Skeletal muscle satellite cell (primary cell): Measurements from ENCODE around the gene SNX8.
"Not testable (repeated sequence)": the region's sequence is repeated elsewhere in the genome, so short reads cannot be mapped to it uniquely, and the experiment has no call there.

Experiments used
- H3K27me3 ChIP-seq: 2 replicates; pipeline ENCODE4 v1.7.0; 2013; ENCODE audit warnings: low read length; ENCODE audit not compliant: control insufficient read depth, insufficient read depth
- H3K36me3 ChIP-seq: 2 replicates; pipeline ENCODE4 v1.7.0; 2013; ENCODE audit warnings: mild to moderate bottlenecking, control low read depth, low read length; ENCODE audit not compliant: insufficient read depth
- H3K4me1 ChIP-seq: 2 replicates; pipeline ENCODE4 v1.7.0; 2013; ENCODE audit warnings: low read length; ENCODE audit not compliant: control insufficient read depth, insufficient read depth
- H3K4me2 ChIP-seq: 2 replicates; pipeline ENCODE4 v1.7.0; 2013; ENCODE audit warnings: mild to moderate bottlenecking, low read length
- H3K4me3 ChIP-seq: 2 replicates; pipeline ENCODE4 v1.7.0; 2013; ENCODE audit warnings: low read length
- H3K9ac ChIP-seq: 2 replicates; pipeline ENCODE4 v1.7.0; 2013; ENCODE audit warnings: mild to moderate bottlenecking, low read depth, low read length, moderate library complexity
- H3K9me3 ChIP-seq: replicated peaks from 2 replicates; pipeline ENCODE4 v1.7.0; 2013; ENCODE audit warnings: mild to moderate bottlenecking, control low read depth, low read length

Gene SNX8

GRCh38 chr7:2317556-2318293 lies 3.5 kb upstream of the SNX8 start:
- Histone ChIP-seq H3K4me2 (no peak overlapping the region), H3K4me1 (no peaks in the 10 kb centered on the region), H3K27me3 (no peaks in the 10 kb centered on the region), H3K9ac (no peak overlapping the region), H3K9me3 (no peaks in the 10 kb centered on the region), H3K36me3 (no peaks in the 10 kb centered on the region), H3K4me3 (no peak overlapping the region)

- no peaks in the 10 kb centered on the region for H3K36me3 ChIP-seq
- no peaks in the 10 kb centered on the region for H3K9me3 ChIP-seq
- no peaks in the 10 kb centered on the region for H3K4me1 ChIP-seq
- no peak overlapping the region for H3K4me2 ChIP-seq
- no peaks in the 10 kb centered on the region for H3K27me3 ChIP-seq
- H3K9ac ChIP-seq, result no peak overlapping the region
- H3K4me3 ChIP-seq, result no peak overlapping the region
Measured at GRCh38 chr7:2316578-2316977, 2.3 kb upstream of the SNX8 start.

- Histone ChIP-seq H3K4me3 (no peak overlapping the region), H3K36me3 (no peaks in the 10 kb centered on the region), H3K27me3 (no peaks in the 10 kb centered on the region), H3K4me1 (no peaks in the 10 kb centered on the region), H3K4me2 (no peak overlapping the region), H3K9ac (no peak overlapping the region), H3K9me3 (no peaks in the 10 kb centered on the region)
Measured at GRCh38 chr7:2315787-2316186, 1.5 kb upstream of the SNX8 start.

- Histone ChIP-seq H3K4me3 (peak overlapping the region; percentile 86), H3K4me2 (peak overlapping the region; percentile 86)
- not testable (repeated sequence) for H3K9ac ChIP-seq, H3K9me3 ChIP-seq, H3K36me3 ChIP-seq, H3K27me3 ChIP-seq, H3K4me1 ChIP-seq
Measured at GRCh38 chr7:2314956-2315530, 802 bp upstream of the SNX8 start.

GRCh38 chr7:2313450-2314208 lies 612 bp downstream of the SNX8 start:
- Histone ChIP-seq H3K36me3 (no peaks in the 10 kb centered on the region), H3K9ac (peak overlapping the region; percentile 87), H3K4me2 (peak overlapping the region; percentile 86), H3K27me3 (no peaks in the 10 kb centered on the region), H3K4me3 (peak overlapping the region; percentile 86), H3K9me3 (no peaks in the 10 kb centered on the region), H3K4me1 (peaks cover 5% of the 10 kb centered on the region)

- Histone ChIP-seq H3K36me3 (no peaks in the 10 kb centered on the region), H3K27me3 (no peaks in the 10 kb centered on the region), H3K9ac (no peak overlapping the region), H3K9me3 (no peaks in the 10 kb centered on the region), H3K4me2 (peak overlapping the region; percentile 8), H3K4me3 (no peak overlapping the region), H3K4me1 (peaks cover 5% of the 10 kb centered on the region)
Measured at GRCh38 chr7:2312267-2312929, 1.8 kb downstream of the SNX8 start.

GRCh38 chr7:2309889-2310331 lies 4.3 kb downstream of the SNX8 start:
- H3K9me3 ChIP-seq, result no peaks in the 10 kb centered on the region
- no peaks in the 10 kb centered on the region for H3K27me3 ChIP-seq
- peak overlapping the region; percentile 57 for H3K4me2 ChIP-seq
- peak overlapping the region; percentile 47 for H3K4me3 ChIP-seq
- H3K4me1 ChIP-seq, result peaks cover 5% of the 10 kb centered on the region
- no peak overlapping the region for H3K9ac ChIP-seq
- H3K36me3 ChIP-seq, result no peaks in the 10 kb centered on the region

GRCh38 chr7:2307690-2308107 lies 6.5 kb downstream of the SNX8 start:
- Histone ChIP-seq H3K4me1 (peaks cover 5% of the 10 kb centered on the region), H3K27me3 (no peaks in the 10 kb centered on the region), H3K36me3 (no peaks in the 10 kb centered on the region), H3K4me2 (no peak overlapping the region), H3K9ac (no peak overlapping the region), H3K4me3 (no peak overlapping the region), H3K9me3 (no peaks in the 10 kb centered on the region)

- Histone ChIP-seq H3K36me3 (no peaks in the 10 kb centered on the region), H3K9ac (no peak overlapping the region), H3K9me3 (no peaks in the 10 kb centered on the region), H3K4me1 (peaks cover 5% of the 10 kb centered on the region), H3K27me3 (no peaks in the 10 kb centered on the region), H3K4me2 (no peak overlapping the region), H3K4me3 (no peak overlapping the region)
Measured at GRCh38 chr7:2306688-2307087, 7.6 kb downstream of the SNX8 start.

- H3K9me3 ChIP-seq, result not testable (repeated sequence)
- peaks cover 14% of the 10 kb centered on the region for H3K4me1 ChIP-seq
Measured at GRCh38 chr7:2305258-2305657, 9.0 kb downstream of the SNX8 start.

GRCh38 chr7:2303520-2303919 lies 10.7 kb downstream of the SNX8 start:
- H3K4me2 ChIP-seq, H3K4me3 ChIP-seq, H3K9ac ChIP-seq, H3K36me3 ChIP-seq, H3K27me3 ChIP-seq, H3K9me3 ChIP-seq: not testable (repeated sequence)
- H3K4me1 ChIP-seq, result peaks cover 17% of the 10 kb centered on the region

More at GRCh38 chr7:2305258-2305657, 9.0 kb downstream of the SNX8 start:
- H3K27me3 ChIP-seq, H3K36me3 ChIP-seq, H3K4me3 ChIP-seq, H3K4me2 ChIP-seq, H3K9ac ChIP-seq: not testable (repeated sequence)
